PC-9 (cell line): Measurements from ENCODE around the gene SPON2. TPM values are rescaled to one million over a fixed set of nuclear protein-coding genes. Genes with fewer than 3 reads are reported as not detected.

Source experiments
- BruUV-seq: library from RNA; stranded (reverse); fragments of 400-500 nt; replicated peaks from 2 replicates; lab custom pipeline; 2021; lab: Mats Ljungman, UMichigan
- CTCF ChIA-PET: fragments of 300-600 bp; sonication (Branson Sonifier 250); formaldehyde crosslinking; loops from one replicate; lab custom pipeline; 2022; ENCODE audit warnings: antibody characterized with exemption; lab: Charles Lee
- POLR2A ChIA-PET: fragments of 300-600 bp; sonication (Branson Sonifier 250); formaldehyde crosslinking; loops from one replicate; lab custom pipeline; 2022; ENCODE audit warnings: antibody characterized with exemption; ENCODE audit not compliant: unreplicated experiment; lab: Charles Lee
- DNase-seq, 2 experiments: peaks; one replicate each; pipeline versions ENCODE4 v3.0.0 to v3.0.0-alpha.2; 2015 to 2022; ENCODE audit warnings: mixed read lengths in 1 of 2
- H2AFZ ChIP-seq: fragments of 200-600 bp; sonication (generic); 2 replicates; pipeline ENCODE4 v1.8.1; 2017; ENCODE audit warnings: antibody characterized with exemption
- H3F3A ChIP-seq: fragments of 200-600 bp; sonication (generic); 2 replicates; pipeline ENCODE4 v1.8.1; 2017; ENCODE audit warnings: antibody characterized with exemption, mild to moderate bottlenecking, low read depth; ENCODE audit not compliant: insufficient read depth
- H3K27ac ChIP-seq: fragments of 200-600 bp; sonication (generic); 2 replicates; pipeline ENCODE4 v1.6.1; 2016; ENCODE audit warnings: mixed run types
- H3K27me3 ChIP-seq: fragments of 200-600 bp; sonication (generic); 2 replicates; pipeline ENCODE4 v1.6.1; 2016; ENCODE audit warnings: low read depth, mixed run types; ENCODE audit not compliant: insufficient read depth
- H3K36me3 ChIP-seq: fragments of 200-600 bp; sonication (generic); 2 replicates; pipeline ENCODE4 v1.6.1; 2016; ENCODE audit warnings: low read depth, mixed run types
- H3K4me1 ChIP-seq: fragments of 200-600 bp; sonication (generic); replicated peaks from 2 replicates; pipeline ENCODE4 v1.6.1; 2016; ENCODE audit warnings: mixed run types; ENCODE audit not compliant: insufficient read depth
- H3K4me2 ChIP-seq: fragments of 200-600 bp; sonication (generic); 2 replicates; pipeline ENCODE4 v1.6.1; 2017; ENCODE audit warnings: mixed run types
- H3K4me3 ChIP-seq: fragments of 200-600 bp; sonication (generic); 2 replicates; pipeline ENCODE4 v1.6.1; 2016; ENCODE audit warnings: mixed run types
- H3K79me2 ChIP-seq: fragments of 200-600 bp; sonication (generic); 2 replicates; pipeline ENCODE4 v1.6.1; 2017; ENCODE audit warnings: low read depth, mixed run types
- H3K9me2 ChIP-seq: fragments of 200-600 bp; sonication (generic); 2 replicates; pipeline ENCODE4 v1.8.1; 2017; ENCODE audit warnings: mild to moderate bottlenecking; ENCODE audit not compliant: insufficient read depth
- H3K9me3 ChIP-seq: fragments of 200-600 bp; sonication (generic); 2 replicates; pipeline ENCODE4 v1.8.1; 2016; ENCODE audit warnings: low read depth; ENCODE audit not compliant: insufficient read depth
- H4K20me1 ChIP-seq: fragments of 200-600 bp; sonication (generic); 2 replicates; pipeline ENCODE4 v1.8.1; 2017; ENCODE audit not compliant: insufficient read depth
- CTCF ChIP-seq: fragments of 200-600 bp; sonication (generic); conservative IDR thresholded peaks from 2 replicates; pipeline ENCODE4 v1.6.1; 2017; ENCODE audit warnings: mixed run types, antibody characterized with exemption, mild to moderate bottlenecking, moderate library complexity
- EZH2 ChIP-seq: fragments of 200-600 bp; sonication (generic); IDR thresholded peaks from 2 replicates; pipeline ENCODE4 v1.8.0; 2017; ENCODE audit warnings: antibody characterized with exemption, low read depth
- intact Hi-C: fragments of 100-400 bp; cut with micrococcal nuclease; formaldehyde crosslinking; loops from one replicate; pipeline ENCODE4 v1.10.0; 2022; ENCODE audit not compliant: unreplicated experiment
- total RNA-seq: library from RNA; stranded (reverse); gene quantifications from 2 replicates; pipeline ENCODE4 v1.2.3, GENCODE V29; 2021

SPON2 gene
- total RNA-seq, 1 experiment from 2014 or later: 2.0 TPM

- H3K9me2 ChIP-seq: no peaks in the 10 kb centered on the region
- no peak for TF ChIP-seq CTCF
- no peak for TF ChIP-seq EZH2
Observed at GRCh38 chr4:1179089-1179441, 6.7 kb upstream of the SPON2 start.

GRCh38 chr4:1178300-1179088 lies 6.1 kb upstream of the SPON2 start:
- DNase-seq: no peak
- H2AFZ ChIP-seq: no peak overlapping the region
- no TSS peak for BruUV-seq
- ChIA-PET POLR2A (no interaction called here), CTCF (no interaction called here)
- H3K4me2 ChIP-seq: no peak overlapping the region
- intact Hi-C loops: no loop called here
- TF ChIP-seq EZH2 (no peak), CTCF (no peak)
- no peak overlapping the region for H3K27ac ChIP-seq
- H4K20me1 ChIP-seq: no peaks in the 10 kb centered on the region
- H3K79me2 ChIP-seq: no peaks in the 10 kb centered on the region
- H3K9me3 ChIP-seq: peaks cover 8% of the 10 kb centered on the region; the same call in 1 of the 2 replicates
- H3K9me2 ChIP-seq: no peaks in the 10 kb centered on the region
- no peaks in the 10 kb centered on the region for H3F3A ChIP-seq
- no peaks in the 10 kb centered on the region for H3K36me3 ChIP-seq
- H3K4me1 ChIP-seq: no peaks in the 10 kb centered on the region
- no peaks in the 10 kb centered on the region for H3K27me3 ChIP-seq
- H3K4me3 ChIP-seq: no peak overlapping the region

More at GRCh38 chr4:1179089-1179441, 6.7 kb upstream of the SPON2 start:
- Histone ChIP-seq H3K9me3 (peaks cover 8% of the 10 kb centered on the region; the same call in 1 of the 2 replicates), H3K79me2 (no peaks in the 10 kb centered on the region), H4K20me1 (no peaks in the 10 kb centered on the region), H3K4me2 (no peak overlapping the region), H3K4me1 (no peaks in the 10 kb centered on the region), H3F3A (no peaks in the 10 kb centered on the region), H3K27ac (no peak overlapping the region), H3K4me3 (no peak overlapping the region), H3K27me3 (no peaks in the 10 kb centered on the region), H3K36me3 (no peaks in the 10 kb centered on the region), H2AFZ (no peak overlapping the region)
- ChIA-PET CTCF (no interaction called here), POLR2A (no interaction called here)
- BruUV-seq: no TSS peak
- intact Hi-C loops: no loop called here
- no peak for DNase-seq

GRCh38 chr4:1177274-1178141 lies 5.1 kb upstream of the SPON2 start:
- Histone ChIP-seq H3K79me2 (no peaks in the 10 kb centered on the region), H3K27me3 (0 out of 2 replicates have a peak, but pooled peaks cover under 1% of the 10 kb centered on the region), H4K20me1 (no peaks in the 10 kb centered on the region), H3F3A (no peaks in the 10 kb centered on the region), H3K9me3 (peaks cover 8% of the 10 kb centered on the region; the same call in 1 of the 2 replicates), H3K9me2 (no peaks in the 10 kb centered on the region), H3K36me3 (no peaks in the 10 kb centered on the region), H3K4me3 (no peak overlapping the region), H2AFZ (no peak overlapping the region), H3K4me2 (no peak overlapping the region), H3K4me1 (no peaks in the 10 kb centered on the region), H3K27ac (no peak overlapping the region)
- intact Hi-C loops: no loop called here
- peak in 1 of 2 experiments; percentile 46 for DNase-seq
- ChIA-PET POLR2A (interaction anchor here (0.5 kb wide), 1 partner anchor 169 kb away, joined by 4 read pairs; the partner anchor contains the start of gene UVSSA), CTCF (no interaction called here)
- TF ChIP-seq EZH2 (no peak), CTCF (no peak)
- no TSS peak for BruUV-seq
